Suprapubic skin (tissue), 4 donors: ENCODE data around the gene CXCL14.

Source experiments
- POLR2A ChIP-seq, 2 donors: fragments of 450-650 bp; IDR thresholded peaks; one replicate each; pipeline ENCODE4 v1.6.1; 2017; ENCODE audit warnings: antibody characterized with exemption in 2 of 2, mild to moderate bottlenecking in 2 of 2, moderate library complexity in 2 of 2
- POLR2AphosphoS5 ChIP-seq, 3 donors: sonication (generic); formaldehyde crosslinking; IDR thresholded peaks; one replicate each; pipeline ENCODE4 v1.6.1; 2017; ENCODE audit warnings: antibody characterized with exemption in 3 of 3
- TF ChIP-seq, protein P1 (sequence below), 2 donors: fragments of 200-600 bp in 1 of 2; fragments of 450-650 bp in 1 of 2; sonication (generic) in 1 of 2; IDR thresholded peaks; one replicate each; pipeline ENCODE4 v1.5.1; 2016 to 2019; ENCODE audit warnings: antibody characterized with exemption in 2 of 2, mild to moderate bottlenecking in 1 of 2, moderate library complexity in 1 of 2

DNA sequence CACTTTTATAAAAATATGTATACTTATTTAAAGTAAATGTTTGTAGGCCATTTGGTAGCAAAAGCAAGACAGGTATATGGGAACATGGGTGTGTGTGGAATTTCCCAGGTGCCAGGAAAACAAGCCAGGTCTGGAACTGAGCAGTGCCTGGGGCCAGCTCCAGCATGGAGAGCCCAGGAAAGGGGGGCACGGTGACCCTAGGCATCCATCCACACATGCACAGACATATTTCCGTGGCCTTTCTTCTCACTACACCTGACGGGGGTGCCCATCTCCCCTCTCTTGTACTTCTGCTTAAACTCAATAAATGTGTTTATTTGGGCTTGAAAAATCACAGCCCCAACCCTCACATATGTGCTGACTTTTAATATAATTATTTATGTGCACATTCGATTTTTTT lies 31.2 kb upstream of the CXCL14 start:
- TF ChIP-seq, protein P1, sequence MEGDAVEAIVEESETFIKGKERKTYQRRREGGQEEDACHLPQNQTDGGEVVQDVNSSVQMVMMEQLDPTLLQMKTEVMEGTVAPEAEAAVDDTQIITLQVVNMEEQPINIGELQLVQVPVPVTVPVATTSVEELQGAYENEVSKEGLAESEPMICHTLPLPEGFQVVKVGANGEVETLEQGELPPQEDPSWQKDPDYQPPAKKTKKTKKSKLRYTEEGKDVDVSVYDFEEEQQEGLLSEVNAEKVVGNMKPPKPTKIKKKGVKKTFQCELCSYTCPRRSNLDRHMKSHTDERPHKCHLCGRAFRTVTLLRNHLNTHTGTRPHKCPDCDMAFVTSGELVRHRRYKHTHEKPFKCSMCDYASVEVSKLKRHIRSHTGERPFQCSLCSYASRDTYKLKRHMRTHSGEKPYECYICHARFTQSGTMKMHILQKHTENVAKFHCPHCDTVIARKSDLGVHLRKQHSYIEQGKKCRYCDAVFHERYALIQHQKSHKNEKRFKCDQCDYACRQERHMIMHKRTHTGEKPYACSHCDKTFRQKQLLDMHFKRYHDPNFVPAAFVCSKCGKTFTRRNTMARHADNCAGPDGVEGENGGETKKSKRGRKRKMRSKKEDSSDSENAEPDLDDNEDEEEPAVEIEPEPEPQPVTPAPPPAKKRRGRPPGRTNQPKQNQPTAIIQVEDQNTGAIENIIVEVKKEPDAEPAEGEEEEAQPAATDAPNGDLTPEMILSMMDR (IDR thresholded peaks at IDR 0.05), result no peak
- TF ChIP-seq POLR2A (IDR thresholded peaks at IDR 0.05), result no peak
- TF ChIP-seq POLR2AphosphoS5 (IDR thresholded peaks at IDR 0.05), result no peak
